HepG2 (cell line): ENCODE data around the gene SLC25A17. TPM values are rescaled to one million over a fixed set of nuclear protein-coding genes. Genes with fewer than 3 reads are reported as not detected.

Experiments used
- ATAC-seq: fragments of 200-7000 bp; cut with Tn5 transposase; 3 replicates; pipeline ENCODE4 v1.9.1; 2020; ENCODE audit warnings: mild to moderate bottlenecking, moderate library complexity
- Bru-seq: library from RNA; stranded (reverse); fragments of 400-500 nt; gene quantifications from one replicate; lab custom pipeline; 2021; lab: Mats Ljungman, UMichigan
- BruChase-seq, 2 experiments: library from RNA; stranded (reverse); fragments of 400-500 nt; gene quantifications; one replicate each; lab custom pipeline; 2021; lab: Mats Ljungman, UMichigan
- BruUV-seq: library from RNA; stranded (reverse); fragments of 400-500 nt; replicated peaks from 2 replicates; lab custom pipeline; 2021; lab: Mats Ljungman, UMichigan
- CTCF ChIA-PET: fragments of 300-600 bp; formaldehyde crosslinking; extraction: SDS; loops from one replicate; lab custom pipeline; 2021; ENCODE audit warnings: low total read pairs, inconsistent platforms, low intra/inter-chr PET ratio; lab: Yijun Ruan, JAX
- POLR2A ChIA-PET: fragments of 350-600 bp; sonication (Branson Sonifier 250); formaldehyde crosslinking; loops from one replicate; lab custom pipeline; 2020; ENCODE audit warnings: antibody characterized with exemption, inconsistent platforms; lab: Yijun Ruan, JAX
- DNase-seq: peaks from one replicate; pipeline ENCODE4 v3.0.0-alpha.2; 2015; ENCODE audit warnings: low spot score
- FAIRE-seq: peaks from 3 replicates; lab custom pipeline; 2011; peaks lifted over from hg19 to GRCh38; lab: Jason Lieb, UNC
- H2AFZ ChIP-seq: one replicate; pipeline ENCODE4 v1.6.1; 2011; ENCODE audit warnings: low read length, inconsistent platforms
- H3K27ac ChIP-seq: fragments of 300-600 bp; 3 replicates; pipeline ENCODE4 v1.8.0; 2011; ENCODE audit warnings: mixed run types, mild to moderate bottlenecking, mixed read lengths, low read length, inconsistent platforms; ENCODE audit not compliant: insufficient read depth; ENCODE audit errors: extremely low read length
- H3K27me3 ChIP-seq, 2 experiments: fragments of 200-600 bp in 1 of 2; 2 replicates in 1 of 2; 3 replicates in 1 of 2; pipeline versions ENCODE4 v1.6.0 to v1.8.0; 2011; ENCODE audit warnings: low read length in 2 of 2, mild to moderate bottlenecking in 2 of 2, moderate library complexity in 2 of 2, inconsistent platforms in 1 of 2; ENCODE audit not compliant: insufficient read depth in 2 of 2, control insufficient read depth in 1 of 2
- H3K36me3 ChIP-seq, 2 experiments: fragments of 200-600 bp in 1 of 2; replicated peaks in 1 of 2; 2 replicates in 1 of 2; 3 replicates in 1 of 2; pipeline versions ENCODE4 v1.5.1 to v1.8.0; 2011; ENCODE audit warnings: low read length in 2 of 2, inconsistent platforms in 1 of 2; ENCODE audit not compliant: insufficient read depth in 2 of 2, control insufficient read depth in 1 of 2
- H3K4me1 ChIP-seq: 2 replicates; pipeline ENCODE4 v1.5.1; 2012; ENCODE audit warnings: low read length, inconsistent platforms; ENCODE audit not compliant: insufficient read depth
- H3K4me2 ChIP-seq: 2 replicates; pipeline ENCODE4 v1.6.0; 2011; ENCODE audit warnings: low read depth, low read length, inconsistent platforms
- H3K4me3 ChIP-seq, 3 experiments: fragments of 200-600 bp in 1 of 3; sonication (generic), shearing (Covaris generic) in 1 of 3; replicated peaks in 1 of 3; 2 replicates each; pipeline ENCODE4 v1.5.1; 2011 to 2016; ENCODE audit warnings: low read length in 3 of 3, inconsistent platforms in 2 of 3, low read depth in 2 of 3, mild to moderate bottlenecking in 2 of 3, control low read depth in 1 of 3, mixed read lengths in 1 of 3; ENCODE audit not compliant: insufficient read depth in 1 of 3
- H3K79me2 ChIP-seq: one replicate; pipeline ENCODE4 v1.6.1; 2011; ENCODE audit warnings: low read length, inconsistent platforms; ENCODE audit not compliant: insufficient read depth
- H3K9ac ChIP-seq: 2 replicates; pipeline ENCODE4 v1.6.0; 2011; ENCODE audit warnings: mild to moderate bottlenecking, low read depth, low read length, inconsistent platforms; ENCODE audit not compliant: insufficient read depth
- H3K9me3 ChIP-seq: 2 replicates; pipeline ENCODE4 v1.5.1; 2012; ENCODE audit warnings: mild to moderate bottlenecking, low read length
- H4K20me1 ChIP-seq: 2 replicates; pipeline ENCODE4 v1.6.0; 2011; ENCODE audit warnings: inconsistent platforms, mild to moderate bottlenecking, low read length, moderate library complexity; ENCODE audit not compliant: insufficient read depth
- AGO2 ChIP-seq: fragments of 200-400 bp; formaldehyde crosslinking; optimal IDR thresholded peaks from 2 replicates; pipeline ENCODE3; 2017; ENCODE audit warnings: mild to moderate bottlenecking, low read depth, low read length, moderate library complexity
- ATF4 ChIP-seq, 2 experiments: fragments of 450-650 bp in 1 of 2; sonication (generic) in 1 of 2; formaldehyde crosslinking; IDR thresholded peaks; 2 replicates each; pipeline versions ENCODE4 v1.5.0 to v1.8.0; 2020 to 2022; ENCODE audit warnings: mild to moderate bottlenecking in 1 of 2, missing genetic modification reagents in 1 of 2
- NR2C2 ChIP-seq: sonication (generic); formaldehyde crosslinking; IDR thresholded peaks from 2 replicates; pipeline ENCODE4 v1.4.0; 2020; ENCODE audit warnings: missing genetic modification reagents, mild to moderate bottlenecking, moderate library complexity, borderline replicate concordance
- PHF20 ChIP-seq: sonication (generic); formaldehyde crosslinking; IDR thresholded peaks from 2 replicates; pipeline ENCODE4 v1.5.0; 2020; ENCODE audit warnings: mild to moderate bottlenecking, missing genetic modification reagents
- POLR2A ChIP-seq, 2 experiments: IDR thresholded peaks; 2 replicates each; pipeline ENCODE4 v1.6.1; 2011; ENCODE audit warnings: low read depth in 2 of 2, low read length in 2 of 2, mild to moderate bottlenecking in 1 of 2, moderate library complexity in 1 of 2; ENCODE audit not compliant: insufficient read depth in 1 of 2
- RBM22 ChIP-seq: fragments of 200-400 bp; formaldehyde crosslinking; optimal IDR thresholded peaks from 2 replicates; pipeline ENCODE3; 2017; ENCODE audit warnings: mild to moderate bottlenecking, low read length, moderate library complexity
- SRY ChIP-seq: sonication (generic); formaldehyde crosslinking; IDR thresholded peaks from 2 replicates; pipeline ENCODE4 v1.8.0; 2022; ENCODE audit warnings: mild to moderate bottlenecking, missing genetic modification reagents
- TBL1XR1 ChIP-seq: fragments of 150-350 bp; IDR thresholded peaks from 2 replicates; pipeline ENCODE4 v1.6.1; 2014; ENCODE audit warnings: borderline replicate concordance, low read length; ENCODE audit not compliant: partially characterized antibody
- ZBTB49 ChIP-seq: sonication (generic); formaldehyde crosslinking; IDR thresholded peaks from 2 replicates; pipeline ENCODE4 v1.4.0; 2020; ENCODE audit warnings: missing genetic modification reagents, borderline replicate concordance
- ZNF253 ChIP-seq: sonication (generic); formaldehyde crosslinking; IDR thresholded peaks from 2 replicates; pipeline ENCODE4 v1.8.0; 2022; ENCODE audit warnings: mild to moderate bottlenecking, missing genetic modification reagents, borderline replicate concordance
- ZNF34 ChIP-seq: sonication (generic); formaldehyde crosslinking; IDR thresholded peaks from 2 replicates; pipeline ENCODE4 v1.4.0; 2020; ENCODE audit warnings: mild to moderate bottlenecking, missing genetic modification reagents, borderline replicate concordance
- ZNF550 ChIP-seq: sonication (generic); formaldehyde crosslinking; IDR thresholded peaks from 2 replicates; pipeline ENCODE4 v1.4.0; 2020; ENCODE audit warnings: mild to moderate bottlenecking, missing genetic modification reagents, borderline replicate concordance
- ZNF816 ChIP-seq: sonication (generic); formaldehyde crosslinking; IDR thresholded peaks from 2 replicates; pipeline ENCODE4 v1.8.0; 2022; ENCODE audit warnings: missing genetic modification reagents, mild to moderate bottlenecking, borderline replicate concordance
- WGBS: methylation state at CpG from one replicate; pipeline ENCODE4 v1.1.6; 2017; ENCODE audit warnings: low lambda C conversion rate; 5-methylcytosine and 5-hydroxymethylcytosine counted together
- in situ Hi-C: cut with HindIII; loops from 2 replicates; pipeline ENCODE4 v1.10.0; 2017; ENCODE audit warnings: low pct_unique_long_range_greater_than_20kb; ENCODE audit not compliant: extremely low pct_ligation_motif_present
- intact Hi-C: fragments of 100-400 bp; cut with micrococcal nuclease; formaldehyde crosslinking; loops from one replicate; pipeline ENCODE4 v1.10.0; 2022; ENCODE audit not compliant: unreplicated experiment
- long read RNA-seq, 2 experiments: library from RNA in 1 of 2; library from polyadenylated mRNA in 1 of 2; stranded (forward) in 1 of 2; unstranded in 1 of 2; transcript quantifications; one replicate each; pipeline ENCODE4 v2.0.0, GENCODE V29; 2019 to 2022
- polyA minus RNA-seq, 3 experiments: library from RNA; depleted of rRNA, polyadenylated mRNA; stranded (reverse); fragments of >200 nt; gene quantifications; 2 replicates each; pipeline ENCODE4 v1.2.3, GENCODE V29; 2011; ENCODE audit warnings: low replicate concordance in 1 of 3
- polyA plus RNA-seq, 8 experiments: library from polyadenylated mRNA; depleted of rRNA in 3 of 8; stranded (reverse) in 7 of 8; unstranded in 1 of 8; fragments of >200 nt; fragmentation: Illumina TruSeq in 4 of 8; extraction: Trizol in 4 of 8; gene quantifications; 2 replicates each; pipeline versions ENCODE4 v1.2.1 to v1.2.3, GENCODE V29; 2011 to 2016; ENCODE audit warnings: low read depth in 4 of 8, missing spikeins in 1 of 8, mixed read lengths in 1 of 8; ENCODE audit not compliant: insufficient read depth in 1 of 8
- total RNA-seq, 5 experiments: library from RNA; depleted of rRNA; stranded (reverse); fragments of >200 nt; fragmentation: Illumina TruSeq; extraction: Trizol; gene quantifications; 2 replicates each; pipeline ENCODE4 v1.2.3, GENCODE V29; 2016; ENCODE audit warnings: low read depth in 1 of 5

SLC25A17 gene
- total RNA-seq (2016; rRNA removed; fragmentation: Illumina TruSeq; extraction: Trizol) (24.0 and 27.9 TPM in 2 replicates), polyA plus RNA-seq (2011; rRNA removed) (12.6 and 15.7 TPM in 2 replicates), polyA minus RNA-seq (2011; rRNA and poly(A)+ RNA removed; ENCODE audit: low replicate concordance) (9.5 and 14.5 TPM in 2 replicates), Bru-seq, nascent RNA (percentile 63 among the genes with signal in this experiment), BruChase-seq, experiment 1, labeled RNA remaining after a 6-hour chase (percentile 69 among the genes with signal in this experiment), BruChase-seq, experiment 2, labeled RNA remaining after a 2-hour chase (percentile 67 among the genes with signal in this experiment)
- total RNA-seq (2016; cell fraction: cytosol; rRNA removed; fragmentation: Illumina TruSeq; extraction: Trizol; ENCODE audit: low read depth), result 7.0 and 7.4 TPM in 2 replicates
- 25.7 TPM in 2 replicates for total RNA-seq (2016; cell fraction: insoluble cytoplasmic fraction; rRNA removed; fragmentation: Illumina TruSeq; extraction: Trizol)
- 8.4 and 11.0 TPM in 2 replicates for total RNA-seq (2016; cell fraction: membrane; rRNA removed; fragmentation: Illumina TruSeq; extraction: Trizol)
- 20.3 and 22.9 TPM in 2 replicates for total RNA-seq (2016; cell fraction: nucleus; rRNA removed; fragmentation: Illumina TruSeq; extraction: Trizol)
- polyA plus RNA-seq (2011; cell fraction: cytosol; rRNA removed), result 7.8 and 12.4 TPM in 2 replicates
- 6.1 and 7.7 TPM in 2 replicates for polyA plus RNA-seq (2011; cell fraction: nucleus; rRNA removed)
- 10.8 and 11.8 TPM in 2 replicates for polyA plus RNA-seq (2012)
- 3.5 and 4.2 TPM in 2 replicates for polyA plus RNA-seq (2016; cell fraction: cytosol; fragmentation: Illumina TruSeq; extraction: Trizol; ENCODE audit: low read depth)
- polyA plus RNA-seq (2016; cell fraction: insoluble cytoplasmic fraction; fragmentation: Illumina TruSeq; extraction: Trizol; ENCODE audit: low read depth), result 28.0 and 29.5 TPM in 2 replicates
- polyA plus RNA-seq (2016; cell fraction: membrane; fragmentation: Illumina TruSeq; extraction: Trizol; ENCODE audit: low read depth), result 7.3 and 7.7 TPM in 2 replicates
- polyA plus RNA-seq (2016; cell fraction: nucleus; fragmentation: Illumina TruSeq; extraction: Trizol; ENCODE audit: insufficient read depth, low read depth), result 41.8 and 43.0 TPM in 2 replicates
- 6.0 and 6.3 TPM in 2 replicates for polyA minus RNA-seq (2011; cell fraction: cytosol; rRNA and poly(A)+ RNA removed)
- 6.3 and 9.4 TPM in 2 replicates for polyA minus RNA-seq (2011; cell fraction: nucleus; rRNA and poly(A)+ RNA removed)
- long read RNA-seq, experiment 1, transcript SLC25A17-210 (9 exons, 2,262 nt), result major isoform, 22 of 32 reads
- long read RNA-seq, experiment 1, partial matches to known transcripts, result 2 of 32 reads
- long read RNA-seq, experiment 1, other reads (novel, unspliced or antisense), result 7 of 32 reads
- long read RNA-seq, experiment 2, transcript SLC25A17-210 (9 exons, 2,262 nt), result major isoform, 27 of 44 reads
- long read RNA-seq, experiment 2, partial matches to known transcripts, result 3 of 44 reads
- long read RNA-seq, experiment 2, other reads (novel, unspliced or antisense), result 14 of 44 reads

DNA sequence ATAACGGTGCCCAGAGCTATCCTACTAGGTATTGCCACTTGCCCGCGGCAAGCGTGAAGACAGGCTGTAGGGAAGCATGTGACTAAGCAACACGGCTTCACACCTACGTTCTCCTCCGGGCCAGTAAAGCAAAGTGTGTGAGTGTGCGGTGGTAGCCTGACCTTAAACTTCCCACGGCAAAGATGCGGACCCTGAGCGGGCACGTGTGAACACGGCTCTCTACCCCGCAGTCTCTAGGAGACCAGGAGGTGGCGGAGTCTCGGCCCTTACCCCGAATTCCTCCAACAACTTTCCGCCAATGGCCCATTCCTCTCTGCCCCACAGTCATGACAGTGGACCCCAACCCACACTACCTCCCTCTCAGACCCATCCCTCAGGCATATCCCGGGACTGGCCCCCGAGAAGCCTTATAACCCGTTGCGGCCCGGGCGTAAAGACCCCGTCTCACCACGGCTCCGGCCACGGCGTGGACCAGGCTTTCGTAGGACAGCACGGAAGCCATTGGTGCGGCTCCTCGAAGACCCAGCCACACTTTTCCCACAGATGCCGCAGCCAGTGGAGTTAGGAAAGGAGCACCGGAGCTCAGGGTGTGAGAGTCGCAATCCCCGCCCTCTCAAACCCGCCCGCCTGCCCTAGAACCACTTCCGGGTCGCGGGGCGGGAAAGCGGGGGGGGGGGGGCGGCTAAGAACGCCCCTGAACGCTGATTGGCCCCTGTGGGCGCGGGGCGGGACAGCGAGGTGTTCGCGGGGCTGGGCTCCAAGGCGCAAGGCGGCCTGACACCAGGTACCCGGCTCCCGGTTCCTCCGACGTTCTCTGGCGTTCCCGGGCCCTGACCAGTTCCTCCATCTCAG is at the start of gene SLC25A17:
SLC25A17 (minus strand) TSS at position 600 of the 852 bp plus-strand sequence; CDS start at position 502, 98 bp downstream.
- Histone ChIP-seq H3K4me2 (peak within 1 kb of the TSS; percentile 99), H3K36me3 (no peaks in the 10 kb centered on the region; a peak in 1 of 5 replicates), H4K20me1 (no peaks in the 10 kb centered on the region), H3K9ac (peak within 1 kb of the TSS; percentile 85), H3K79me2 (peaks cover 38% of the 10 kb centered on the region), H3K9me3 (no peaks in the 10 kb centered on the region), H3K4me3 (peak within 1 kb of the TSS; percentile 97 to 98 (median 98)), H3K27ac (peak within 1 kb of the TSS; percentile 80), H3K27me3 (no peaks in the 10 kb centered on the region; a peak in 1 of 5 replicates), H3K4me1 (peaks cover 40% of the 10 kb centered on the region), H2AFZ (peak within 1 kb of the TSS; percentile 88)
- in situ Hi-C loops (no loop called here), intact Hi-C loops (no loop called here)
- BruUV-seq, result no TSS peak
- POLR2A ChIA-PET, result interaction anchor here (0.7 to 1.5 kb wide), 8 partner anchors 9 to 291 kb away, joined by 3 to 9 read pairs (median 4); partner anchors contain the start of genes RBX1, ST13 and XPNPEP3
- DNase-seq, result peak; percentile 76
- peak; percentile 95 for ATAC-seq
- CTCF ChIA-PET, result no interaction called here
- peak; percentile 44 for FAIRE-seq
- WGBS, result 0% methylated on average over 15 of the region's 61 CpGs
- TF ChIP-seq ZNF253 (CRISPR knock-in tag), result no peak
- TF ChIP-seq ZNF34 (CRISPR knock-in tag), result no peak; the same call in 1 of the 2 replicates
- peak; percentile 70; the same call in 1 of the 2 replicates for TF ChIP-seq PHF20 (CRISPR knock-in tag)
- peak; percentile 25 to 76; a peak in 3 of 4 replicates for TF ChIP-seq POLR2A (IDR thresholded peaks at IDR 0.05; ENCODE audit: insufficient read depth in 1 of 2, low read depth in 2 of 2, low read length in 2 of 2)
- peak; percentile 72 for TF ChIP-seq SRY
- no peak for TF ChIP-seq ZBTB49 (CRISPR knock-in tag)
- TF ChIP-seq ATF4 (CRISPR knock-in tag; IDR thresholded peaks at IDR 0.05), result no peak
- TF ChIP-seq ZNF816, result no peak
- 0 out of 2 replicates have a peak, but pooled peaks have one; percentile 68 for TF ChIP-seq ZNF550 (CRISPR knock-in tag)
- peak; percentile 49 for TF ChIP-seq AGO2
- peak; percentile 7 for TF ChIP-seq TBL1XR1
- no peak for TF ChIP-seq RBM22
- TF ChIP-seq NR2C2 (CRISPR knock-in tag), result peak; percentile 99
